Epithelial cell of prostate (primary cell): ENCODE data around the gene OR51E1.

ENCODE experiments used
- DNase-seq: peaks from one replicate; pipeline ENCODE4 v3.0.0-alpha.2; 2011; ENCODE audit warnings: low read depth, low spot score
- H3K27ac ChIP-seq: fragments of 450-650 bp; 2 replicates; pipeline ENCODE4 v1.5.1; 2017; ENCODE audit warnings: mild to moderate bottlenecking

OR51E1 gene

DNA sequence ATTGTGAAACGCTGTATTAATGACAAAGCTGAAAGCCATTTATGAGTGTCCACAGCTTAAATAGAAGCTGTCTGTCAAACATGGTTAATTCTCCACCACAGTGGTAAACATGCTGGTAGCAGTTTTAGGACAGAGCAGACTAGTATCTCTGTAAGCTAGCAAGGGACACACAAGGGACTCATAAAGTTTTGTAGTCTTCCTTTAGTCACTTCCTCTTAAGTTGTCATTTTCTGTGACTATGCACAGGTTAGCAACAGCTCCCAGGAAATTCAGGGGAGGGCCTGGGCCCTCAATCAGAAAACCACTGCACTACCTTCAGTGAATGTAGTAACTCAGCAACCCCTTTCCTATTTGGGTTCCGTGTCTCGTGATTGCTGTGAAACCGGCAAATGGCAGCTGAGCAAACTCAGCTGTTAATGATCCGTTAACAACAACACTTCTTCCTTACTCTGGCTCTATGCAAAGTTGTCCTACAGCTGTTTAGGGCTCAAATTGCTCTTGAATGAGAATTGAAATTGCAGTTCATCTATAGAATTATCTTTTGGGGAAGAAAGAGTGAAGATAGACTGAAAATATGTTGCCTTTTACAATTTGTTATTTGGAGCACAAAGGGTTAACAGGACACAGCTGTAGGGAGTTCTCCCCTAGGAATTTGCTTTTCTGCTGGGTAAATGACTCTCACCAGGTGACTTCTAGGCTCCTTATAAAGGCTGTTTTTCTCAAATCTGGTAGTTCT is 60.4 kb downstream of the OR51E1 start, which contains the start of gene MMP26:
Gene MMP26, plus strand, starts transcription at position 731 of the 736 bp plus-strand sequence.
- H3K27ac ChIP-seq: no peak within 1 kb of the TSS
- no peak for DNase-seq

DNA sequence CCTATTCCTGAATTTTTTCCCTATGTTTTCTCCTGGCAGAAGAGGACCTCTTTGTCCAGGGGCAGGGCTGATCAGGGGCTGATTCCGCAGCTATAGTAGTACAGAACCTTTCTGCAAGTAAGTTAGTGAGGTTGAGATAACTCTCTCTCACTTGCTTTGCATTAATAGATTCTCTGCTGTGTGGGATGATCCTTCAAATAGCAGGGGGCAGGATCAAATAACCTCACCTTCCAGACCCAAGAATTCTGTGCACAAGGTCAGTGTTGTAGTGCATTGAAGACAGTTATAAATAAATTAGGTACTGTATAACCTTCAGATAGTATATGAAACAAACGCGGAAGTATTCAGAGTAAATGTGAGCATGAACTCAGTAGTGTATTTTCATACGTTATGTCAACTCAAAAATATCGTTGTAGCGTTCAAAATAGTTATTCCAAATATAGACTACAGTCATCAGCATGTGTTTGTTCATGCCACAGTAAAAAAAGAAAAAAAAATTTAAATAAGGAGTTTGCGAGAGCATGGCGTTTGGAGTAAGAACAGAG is 61.1 kb downstream of the OR51E1 start:
- no peak overlapping the region for H3K27ac ChIP-seq
- no peak for DNase-seq
